CD14-positive monocyte (primary cell): Measurements from ENCODE around the gene GRK5. TPM values are rescaled to one million over a fixed set of nuclear protein-coding genes. Genes with fewer than 3 reads are reported as not detected.
A peak's percentile ranks its signal among the peaks of the same experiment; 100 is the strongest.

Experiments
- DNase-seq, 3 donors: peaks; one replicate each; pipeline ENCODE4 v3.0.0-alpha.2; 2011 to 2022
- H2AFZ ChIP-seq: 2 replicates; pipeline ENCODE4 v1.6.0; 2012; ENCODE audit warnings: mild to moderate bottlenecking, low read depth, low read length, inconsistent platforms; ENCODE audit not compliant: insufficient read depth, poor library complexity, severe bottlenecking
- H3K27ac ChIP-seq, 2 donors: 1 replicate in 1 of 2; 2 replicates in 1 of 2; pipeline ENCODE4 v1.5.1; 2012 to 2013; ENCODE audit warnings: low read length in 2 of 2, control low read depth in 1 of 2, inconsistent platforms in 1 of 2, low read depth in 1 of 2, mild to moderate bottlenecking in 1 of 2
- H3K27me3 ChIP-seq, 2 donors: one replicate each; pipeline versions ENCODE4 v1.6.0 to v1.6.1; 2011 to 2013; ENCODE audit warnings: low read length in 2 of 2; ENCODE audit not compliant: control insufficient read depth in 2 of 2, insufficient read depth in 2 of 2
- H3K36me3 ChIP-seq, 2 donors: replicated peaks in 1 of 2; 1 replicate in 1 of 2; 2 replicates in 1 of 2; pipeline versions ENCODE4 v1.5.1 to v1.6.1; 2012 to 2013; ENCODE audit warnings: low read length in 2 of 2, control low read depth in 1 of 2, inconsistent platforms in 1 of 2, mild to moderate bottlenecking in 1 of 2; ENCODE audit not compliant: insufficient read depth in 2 of 2, control insufficient read depth in 1 of 2
- H3K4me1 ChIP-seq, 2 donors: 1 replicate in 1 of 2; 2 replicates in 1 of 2; pipeline versions ENCODE4 v1.5.1 to v1.6.1; 2012 to 2013; ENCODE audit warnings: low read length in 2 of 2, control low read depth in 1 of 2, inconsistent platforms in 1 of 2, mild to moderate bottlenecking in 1 of 2, moderate library complexity in 1 of 2; ENCODE audit not compliant: insufficient read depth in 2 of 2, control insufficient read depth in 1 of 2
- H3K4me2 ChIP-seq: replicated peaks from 2 replicates; pipeline ENCODE3; 2012; ENCODE audit warnings: low read length, moderate library complexity, mild to moderate bottlenecking; ENCODE audit not compliant: poor library complexity, severe bottlenecking; ENCODE audit errors: extremely low read depth
- H3K4me3 ChIP-seq, 3 experiments: fragments of 200-600 bp in 1 of 3; sonication (generic) in 1 of 3; replicated peaks in 1 of 3; 1 replicate in 2 of 3; 2 replicates in 1 of 3; pipeline ENCODE4 v1.5.1; 2011 to 2013; ENCODE audit warnings: low read length in 3 of 3, mild to moderate bottlenecking in 3 of 3, control low read depth in 2 of 3, low read depth in 2 of 3, inconsistent platforms in 1 of 3, moderate library complexity in 1 of 3
- H3K79me2 ChIP-seq: 2 replicates; pipeline ENCODE4 v1.6.0; 2012; ENCODE audit warnings: mild to moderate bottlenecking, control low read depth, inconsistent platforms, low read length, moderate library complexity; ENCODE audit not compliant: insufficient read depth
- H3K9ac ChIP-seq: 2 replicates; pipeline ENCODE4 v1.6.0; 2017; ENCODE audit warnings: low read length, mild to moderate bottlenecking; ENCODE audit not compliant: insufficient read depth, poor library complexity, severe bottlenecking
- H3K9me3 ChIP-seq, 2 donors: replicated peaks in 1 of 2; 1 replicate in 1 of 2; 2 replicates in 1 of 2; pipeline versions ENCODE4 v1.5.1 to v1.6.1; 2012 to 2013; ENCODE audit warnings: low read length in 2 of 2, control low read depth in 1 of 2; ENCODE audit not compliant: control insufficient read depth in 1 of 2, insufficient read depth in 1 of 2
- H4K20me1 ChIP-seq: 2 replicates; pipeline ENCODE4 v1.6.0; 2012; ENCODE audit warnings: mild to moderate bottlenecking, low read length, control low read depth, moderate library complexity; ENCODE audit not compliant: insufficient read depth
- H3K27ac Mint-ChIP-seq, 7 donors: one replicate each; pipeline ENCODE4 v1.8.0; 2020; ENCODE audit warnings: mild to moderate bottlenecking in 7 of 7, mixed read lengths in 7 of 7, moderate library complexity in 6 of 7, inconsistent platforms in 2 of 7
- H3K27me3 Mint-ChIP-seq, 3 donors: one replicate each; pipeline ENCODE4 v1.8.0; 2021 to 2022; ENCODE audit warnings: low read depth in 3 of 3, mild to moderate bottlenecking in 3 of 3, mixed read lengths in 3 of 3, moderate library complexity in 3 of 3, inconsistent platforms in 1 of 3
- H3K36me3 Mint-ChIP-seq, 2 donors: one replicate each; pipeline ENCODE4 v1.8.0; 2020; ENCODE audit warnings: mixed read lengths in 2 of 2, inconsistent platforms in 1 of 2, mild to moderate bottlenecking in 1 of 2
- H3K4me1 Mint-ChIP-seq: one replicate; pipeline ENCODE4 v1.8.0; 2020; ENCODE audit warnings: mild to moderate bottlenecking, mixed read lengths
- H3K4me3 Mint-ChIP-seq, 2 donors: one replicate each; pipeline ENCODE4 v1.8.0; 2020; ENCODE audit warnings: mild to moderate bottlenecking in 2 of 2, mixed read lengths in 2 of 2, moderate library complexity in 1 of 2
- H3K9me3 Mint-ChIP-seq, 7 donors: one replicate each; pipeline ENCODE4 v1.8.0; 2020 to 2022; ENCODE audit warnings: mixed read lengths in 7 of 7, mild to moderate bottlenecking in 6 of 7, moderate library complexity in 6 of 7, inconsistent platforms in 2 of 7
- CTCF ChIP-seq: fragments of 200-600 bp; IDR thresholded peaks from one replicate; pipeline ENCODE4 v1.8.0; 2022; ENCODE audit warnings: antibody characterized with exemption, mild to moderate bottlenecking
- WGBS: methylation state at CpG from one replicate; pipeline ENCODE4 v1.1.5; 2013; ENCODE audit warnings: missing lambda C conversion rate; ENCODE audit not compliant: insufficient coverage; 5-methylcytosine and 5-hydroxymethylcytosine counted together
- intact Hi-C, 2 donors: fragments of 100-400 bp; cut with micrococcal nuclease; formaldehyde crosslinking; loops; one replicate each; pipeline versions ENCODE4 v1.15.0 to v1.15.1; 2023
- polyA plus RNA-seq, 3 donors: library from polyadenylated mRNA; depleted of rRNA in 1 of 3; unstranded in 2 of 3; stranded (reverse) in 1 of 3; fragments of 300-500 nt in 2 of 3; fragments of >200 nt in 1 of 3; fragmentation: Illumina TruSeq in 2 of 3; gene quantifications; 1 replicate in 2 of 3; 2 replicates in 1 of 3; pipeline ENCODE4 v1.2.3, GENCODE V29; 2012 to 2021

Gene GRK5
- polyA plus RNA-seq, 3 donors, result 1.2 to 6.5 (median 2.8) TPM

- H3K4me3 Mint-ChIP-seq, result no peak overlapping the region
These were observed 120.9 kb downstream of the GRK5 start for GRCh38 chr10:119328223-119328622.

DNA sequence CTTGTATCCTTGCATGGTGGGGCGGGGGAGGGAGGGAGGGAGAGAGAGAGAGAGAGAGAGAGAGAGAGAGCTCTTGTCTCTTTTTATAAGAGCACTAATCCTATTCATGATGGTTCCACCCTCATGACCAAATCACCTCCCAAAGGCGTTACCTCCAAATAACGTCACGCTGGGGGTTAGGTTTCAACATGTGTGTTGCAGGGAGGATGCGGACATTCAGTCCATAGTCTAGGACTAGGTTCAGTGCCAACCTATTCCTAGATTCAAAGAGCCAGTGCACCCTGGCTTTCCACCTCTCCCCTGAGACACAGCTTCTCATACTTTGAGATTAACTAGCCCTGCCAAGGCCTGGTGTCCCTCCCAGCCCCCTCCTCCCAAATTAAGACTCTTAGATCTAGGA is 123.0 kb downstream of the GRK5 start:
- no peaks in the 10 kb centered on the region for H3K27me3 ChIP-seq
- no peaks in the 10 kb centered on the region for H3K9me3 Mint-ChIP-seq
- no peak overlapping the region for H3K9ac ChIP-seq
- H3K4me1 ChIP-seq, result no peaks in the 10 kb centered on the region
- H3K27me3 Mint-ChIP-seq, result peaks cover 4 to 5% (median 5%) of the 10 kb centered on the region in 3 donors
- no peaks in the 10 kb centered on the region for H3K9me3 ChIP-seq
- DNase-seq, result no peak
- no peak overlapping the region for H2AFZ ChIP-seq
- no peak overlapping the region for H3K4me3 ChIP-seq
- WGBS, result no CpG with 5 or more reads among the region's 5 CpGs
- no peak overlapping the region for H3K4me2 ChIP-seq
- no peak for TF ChIP-seq CTCF
- H3K27ac ChIP-seq, result no peak overlapping the region
- no peaks in the 10 kb centered on the region for H3K36me3 ChIP-seq
- no peak overlapping the region for H3K4me3 Mint-ChIP-seq
- H3K27ac Mint-ChIP-seq, result no peak overlapping the region
- H3K36me3 Mint-ChIP-seq, result peaks cover 12 to 13% of the 10 kb centered on the region in 2 donors
- H4K20me1 ChIP-seq, result no peaks in the 10 kb centered on the region
- H3K79me2 ChIP-seq, result no peaks in the 10 kb centered on the region
- peaks cover 1% of the 10 kb centered on the region for H3K4me1 Mint-ChIP-seq
- intact Hi-C loops, result no loop called here

More at GRCh38 chr10:119328223-119328622, 120.9 kb downstream of the GRK5 start:
- Mint-ChIP-seq H3K9me3 (no peaks in the 10 kb centered on the region), H3K4me1 (peaks cover 1% of the 10 kb centered on the region), H3K27ac (peak overlapping the region in 1 of 7 donors; percentile 73), H3K36me3 (peaks cover 7% of the 10 kb centered on the region in 2 donors), H3K27me3 (peaks cover under 1 to 6% (median 5%) of the 10 kb centered on the region in 3 donors)
- H3K36me3 ChIP-seq, result no peaks in the 10 kb centered on the region
- H3K4me1 ChIP-seq, result no peaks in the 10 kb centered on the region
- WGBS, result 100% methylated on average over 2 of the region's 2 CpGs
- H3K27me3 ChIP-seq, result no peaks in the 10 kb centered on the region
- no peak overlapping the region for H3K4me2 ChIP-seq
- H3K9me3 ChIP-seq, result no peaks in the 10 kb centered on the region
- no peaks in the 10 kb centered on the region for H3K79me2 ChIP-seq
- no peak overlapping the region for H2AFZ ChIP-seq
- no peak overlapping the region for H3K27ac ChIP-seq
- TF ChIP-seq CTCF, result no peak
- no peak for DNase-seq
- H4K20me1 ChIP-seq, result peaks cover 5% of the 10 kb centered on the region
- no peak overlapping the region for H3K4me3 ChIP-seq
- intact Hi-C loops, result no loop called here
- H3K9ac ChIP-seq, result no peak overlapping the region
